SU-DHL-6 (cell line): Measurements from ENCODE around the gene HSD3B7.
"Not testable (repeated sequence)": the region's sequence is repeated elsewhere in the genome, so short reads cannot be mapped to it uniquely, and the experiment has no call there.

ENCODE experiments used
- H2AFZ ChIP-seq: fragments of 200-600 bp; sonication (generic); 2 replicates; pipeline ENCODE4 v1.6.1; 2014; ENCODE audit warnings: low read depth, mild to moderate bottlenecking, moderate library complexity, mixed read lengths, antibody characterized with exemption, low read length; ENCODE audit not compliant: severe bottlenecking
- H3F3A ChIP-seq: fragments of 200-600 bp; shearing (Covaris generic); 2 replicates; pipeline ENCODE4 v1.6.0; 2016; ENCODE audit warnings: antibody characterized with exemption, mild to moderate bottlenecking; ENCODE audit not compliant: insufficient read depth
- H3K27ac ChIP-seq: fragments of 200-600 bp; sonication (generic); 2 replicates; pipeline ENCODE4 v1.5.1; 2016; ENCODE audit warnings: low read depth, mild to moderate bottlenecking, low read length, moderate library complexity, mixed read lengths
- H3K27me3 ChIP-seq: fragments of 200-600 bp; sonication (generic), shearing (Covaris generic); 2 replicates; pipeline ENCODE4 v1.6.0; 2014; ENCODE audit warnings: mild to moderate bottlenecking, low read length
- H3K36me3 ChIP-seq: fragments of 200-600 bp; sonication (generic); 2 replicates; pipeline ENCODE4 v1.6.1; 2014; ENCODE audit warnings: mild to moderate bottlenecking, low read length, mixed read lengths
- H3K4me2 ChIP-seq: fragments of 300-600, 200-600 bp; shearing (Covaris generic), sonication (generic); 2 replicates; pipeline ENCODE4 v1.6.0; 2014; ENCODE audit warnings: low read length, low read depth, mild to moderate bottlenecking; ENCODE audit not compliant: poor library complexity, severe bottlenecking
- H3K4me3 ChIP-seq: fragments of 200-600 bp; sonication (generic); 2 replicates; pipeline ENCODE4 v1.5.1; 2014; ENCODE audit warnings: antibody characterized with exemption, low read length, mild to moderate bottlenecking, mixed read lengths; ENCODE audit not compliant: insufficient read depth, poor library complexity, severe bottlenecking
- H3K79me2 ChIP-seq: fragments of 200-600 bp; sonication (generic); 2 replicates; pipeline ENCODE4 v1.6.1; 2014; ENCODE audit warnings: mild to moderate bottlenecking, low read length, moderate library complexity; ENCODE audit not compliant: insufficient read depth
- H3K9ac ChIP-seq: fragments of 200-600 bp; sonication (generic); 2 replicates; pipeline ENCODE4 v1.7.0; 2014; ENCODE audit warnings: mild to moderate bottlenecking, low read length
- H3K9me2 ChIP-seq: fragments of 200-600 bp; sonication (generic); replicated peaks from 2 replicates; pipeline ENCODE4 v1.6.1; 2014; ENCODE audit warnings: low read length; ENCODE audit not compliant: insufficient read depth
- H3K9me3 ChIP-seq: fragments of 200-600 bp; sonication (generic); 2 replicates; pipeline ENCODE4 v1.6.1; 2014; ENCODE audit warnings: low read length, mixed read lengths; ENCODE audit not compliant: insufficient read depth
- H4K20me1 ChIP-seq: fragments of 200-600 bp; sonication (generic); 2 replicates; pipeline ENCODE4 v1.6.1; 2014; ENCODE audit warnings: low read depth, mild to moderate bottlenecking, antibody characterized with exemption, low read length, moderate library complexity, mixed read lengths
- CTCF ChIP-seq: fragments of 200-600 bp; sonication (generic); IDR thresholded peaks from one replicate; pipeline ENCODE4 v1.5.1; 2017; ENCODE audit warnings: antibody characterized with exemption, mild to moderate bottlenecking, low read length, moderate library complexity; ENCODE audit not compliant: insufficient read depth, poor library complexity, severe bottlenecking
- EZH2phosphoT487 ChIP-seq: fragments of 200-600 bp; sonication (generic), shearing (Covaris generic); conservative IDR thresholded peaks from 2 replicates; pipeline ENCODE4 v1.6.1; 2018; ENCODE audit warnings: mild to moderate bottlenecking, antibody characterized with exemption, low read length, moderate library complexity, mixed read lengths

The HSD3B7 gene

GRCh38 chr16:31016018-31016417 lies 31.0 kb downstream of the HSD3B7 start:
- Histone ChIP-seq H2AFZ (no peak overlapping the region), H3K27me3 (no peaks in the 10 kb centered on the region), H3K9ac (no peak overlapping the region), H3K9me2 (no peaks in the 10 kb centered on the region), H3K79me2 (no peaks in the 10 kb centered on the region), H3K9me3 (no peaks in the 10 kb centered on the region), H3K4me3 (no peak overlapping the region), H3F3A (no peaks in the 10 kb centered on the region), H3K36me3 (no peaks in the 10 kb centered on the region), H4K20me1 (no peaks in the 10 kb centered on the region), H3K27ac (no peak overlapping the region), H3K4me2 (no peak overlapping the region)
- TF ChIP-seq CTCF (no peak), EZH2phosphoT487 (no peak)

GRCh38 chr16:31017756-31018155 lies 32.7 kb downstream of the HSD3B7 start:
- not testable (repeated sequence) for H2AFZ ChIP-seq, H3K9ac ChIP-seq, H3F3A ChIP-seq, H3K27me3 ChIP-seq, H3K9me3 ChIP-seq, H3K9me2 ChIP-seq, H3K79me2 ChIP-seq, H3K4me3 ChIP-seq, H3K27ac ChIP-seq, H4K20me1 ChIP-seq, H3K36me3 ChIP-seq, H3K4me2 ChIP-seq

GRCh38 chr16:31020536-31020935 lies 35.5 kb downstream of the HSD3B7 start:
- H2AFZ ChIP-seq, result no peak overlapping the region
- no peaks in the 10 kb centered on the region for H3K27me3 ChIP-seq
- H3K36me3 ChIP-seq, result no peaks in the 10 kb centered on the region
- no peak for TF ChIP-seq CTCF
- TF ChIP-seq EZH2phosphoT487, result no peak
- H3K9me2 ChIP-seq, result no peaks in the 10 kb centered on the region
- H3F3A ChIP-seq, result no peaks in the 10 kb centered on the region
- no peaks in the 10 kb centered on the region for H4K20me1 ChIP-seq
- no peaks in the 10 kb centered on the region for H3K79me2 ChIP-seq
- no peaks in the 10 kb centered on the region for H3K9me3 ChIP-seq
- no peak overlapping the region for H3K4me2 ChIP-seq
- H3K4me3 ChIP-seq, result no peak overlapping the region
- no peak overlapping the region for H3K27ac ChIP-seq
- no peak overlapping the region for H3K9ac ChIP-seq

GRCh38 chr16:31022544-31023251 lies 37.7 kb downstream of the HSD3B7 start:
- no peak overlapping the region for H3K9ac ChIP-seq
- H3K79me2 ChIP-seq, result no peaks in the 10 kb centered on the region
- TF ChIP-seq EZH2phosphoT487 (no peak), CTCF (no peak)
- H3K27me3 ChIP-seq, result no peaks in the 10 kb centered on the region
- no peak overlapping the region for H3K4me3 ChIP-seq
- H4K20me1 ChIP-seq, result no peaks in the 10 kb centered on the region
- no peaks in the 10 kb centered on the region for H3K36me3 ChIP-seq
- H2AFZ ChIP-seq, result no peak overlapping the region
- no peaks in the 10 kb centered on the region for H3F3A ChIP-seq
- H3K4me2 ChIP-seq, result no peak overlapping the region
- H3K9me2 ChIP-seq, result no peaks in the 10 kb centered on the region
- H3K27ac ChIP-seq, result no peak overlapping the region
- no peaks in the 10 kb centered on the region for H3K9me3 ChIP-seq
